WTC11 (cell line): ENCODE results near the gene OBSCN.

ENCODE experiments used
- AFF4 ChIP-seq: sonication (generic); formaldehyde crosslinking; IDR thresholded peaks from 2 replicates; pipeline ENCODE4 v1.8.1; 2023; ENCODE audit warnings: mild to moderate bottlenecking, missing genetic modification reagents, borderline replicate concordance
- ATF3 ChIP-seq: sonication (generic); formaldehyde crosslinking; conservative IDR thresholded peaks from 2 replicates; pipeline ENCODE4 v1.8.1; 2022; ENCODE audit warnings: mild to moderate bottlenecking, missing genetic modification reagents
- CBFB ChIP-seq: sonication (generic); formaldehyde crosslinking; IDR thresholded peaks from 2 replicates; pipeline ENCODE4 v1.8.1; 2022; ENCODE audit warnings: mild to moderate bottlenecking, low read depth, missing genetic modification reagents
- CTCF ChIP-seq: fragments of 200-600 bp; IDR thresholded peaks from 2 replicates; pipeline ENCODE4 v1.8.0; 2022; ENCODE audit warnings: antibody characterized with exemption
- FOXP1 ChIP-seq: sonication (generic); formaldehyde crosslinking; IDR thresholded peaks from 2 replicates; pipeline ENCODE4 v1.8.0; 2022; ENCODE audit warnings: missing genetic modification reagents, mild to moderate bottlenecking, moderate library complexity, borderline replicate concordance
- MAX ChIP-seq: sonication (generic); formaldehyde crosslinking; IDR thresholded peaks from 2 replicates; pipeline ENCODE4 v1.8.0; 2022; ENCODE audit warnings: mild to moderate bottlenecking, missing genetic modification reagents
- MLX ChIP-seq: sonication (generic); formaldehyde crosslinking; IDR thresholded peaks from 2 replicates; pipeline ENCODE4 v1.8.1; 2023; ENCODE audit warnings: mild to moderate bottlenecking, missing genetic modification reagents, moderate library complexity
- NFE2L1 ChIP-seq: sonication (generic); formaldehyde crosslinking; IDR thresholded peaks from 2 replicates; pipeline ENCODE4 v1.8.1; 2023; ENCODE audit warnings: missing genetic modification reagents
- NFYB ChIP-seq: sonication (generic); formaldehyde crosslinking; conservative IDR thresholded peaks from 2 replicates; pipeline ENCODE4 v1.8.0; 2022; ENCODE audit warnings: low read depth, missing genetic modification reagents
- RELA ChIP-seq: sonication (generic); formaldehyde crosslinking; IDR thresholded peaks from 2 replicates; pipeline ENCODE4 v1.8.1; 2022; ENCODE audit warnings: missing genetic modification reagents, mild to moderate bottlenecking, borderline replicate concordance
- TCF7 ChIP-seq: sonication (generic); formaldehyde crosslinking; IDR thresholded peaks from 2 replicates; pipeline ENCODE4 v1.8.0; 2022; ENCODE audit warnings: mild to moderate bottlenecking, low read depth, missing genetic modification reagents, moderate library complexity
- USF1 ChIP-seq: sonication (generic); formaldehyde crosslinking; IDR thresholded peaks from 2 replicates; pipeline ENCODE4 v1.8.0; 2022; ENCODE audit warnings: mild to moderate bottlenecking, missing genetic modification reagents

- TF ChIP-seq CTCF (no peak), NFYB (no peak), ATF3 (CRISPR knock-in tag) (no peak), TCF7 (CRISPR knock-in tag) (no peak), MAX (no peak), NFE2L1 (CRISPR knock-in tag) (no peak), USF1 (CRISPR knock-in tag) (no peak), AFF4 (CRISPR knock-in tag) (no peak), RELA (CRISPR knock-in tag) (no peak), FOXP1 (no peak), MLX (CRISPR knock-in tag) (no peak), CBFB (CRISPR knock-in tag) (no peak)
Observed at GRCh38 chr1:228366866-228367741, 159.3 kb downstream of the OBSCN start.
